ENCODE data around the gene FHIP2A.
"Not testable (repeated sequence)": the region's sequence is repeated elsewhere in the genome, so short reads cannot be mapped to it uniquely, and the experiment has no call there.

Gene FHIP2A, protein sequence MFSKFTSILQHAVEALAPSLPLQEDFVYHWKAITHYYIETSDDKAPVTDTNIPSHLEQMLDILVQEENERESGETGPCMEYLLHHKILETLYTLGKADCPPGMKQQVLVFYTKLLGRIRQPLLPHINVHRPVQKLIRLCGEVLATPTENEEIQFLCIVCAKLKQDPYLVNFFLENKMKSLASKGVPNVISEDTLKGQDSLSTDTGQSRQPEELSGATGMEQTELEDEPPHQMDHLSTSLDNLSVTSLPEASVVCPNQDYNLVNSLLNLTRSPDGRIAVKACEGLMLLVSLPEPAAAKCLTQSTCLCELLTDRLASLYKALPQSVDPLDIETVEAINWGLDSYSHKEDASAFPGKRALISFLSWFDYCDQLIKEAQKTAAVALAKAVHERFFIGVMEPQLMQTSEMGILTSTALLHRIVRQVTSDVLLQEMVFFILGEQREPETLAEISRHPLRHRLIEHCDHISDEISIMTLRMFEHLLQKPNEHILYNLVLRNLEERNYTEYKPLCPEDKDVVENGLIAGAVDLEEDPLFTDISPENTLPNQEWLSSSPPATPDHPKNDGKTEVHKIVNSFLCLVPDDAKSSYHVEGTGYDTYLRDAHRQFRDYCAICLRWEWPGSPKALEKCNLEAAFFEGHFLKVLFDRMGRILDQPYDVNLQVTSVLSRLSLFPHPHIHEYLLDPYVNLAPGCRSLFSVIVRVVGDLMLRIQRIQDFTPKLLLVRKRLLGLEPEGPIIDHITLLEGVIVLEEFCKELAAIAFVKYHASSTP

GRCh38 chr10:114821293-114821914, at the start of gene FHIP2A:
FHIP2A (plus strand) TSS chr10:114821780; CDS start chr10:114822079, 299 bp downstream.
- Mint-ChIP-seq H3K9me3 (no peaks in the 10 kb centered on the region), H3K4me3 (peak within 1 kb of the TSS; percentile 89 to 91), H3K36me3 (peaks cover 3 to 4% of the 10 kb centered on the region in 2 donors), H3K27ac (peak within 1 kb of the TSS; percentile 96), H3K4me1 (peaks cover 9 to 30% of the 10 kb centered on the region in 2 donors), H3K27me3 (no peaks in the 10 kb centered on the region)
- ATAC-seq (replicated peaks) (peak; percentile 89 to 92), DNase-seq (peak; percentile 82)

DNA sequence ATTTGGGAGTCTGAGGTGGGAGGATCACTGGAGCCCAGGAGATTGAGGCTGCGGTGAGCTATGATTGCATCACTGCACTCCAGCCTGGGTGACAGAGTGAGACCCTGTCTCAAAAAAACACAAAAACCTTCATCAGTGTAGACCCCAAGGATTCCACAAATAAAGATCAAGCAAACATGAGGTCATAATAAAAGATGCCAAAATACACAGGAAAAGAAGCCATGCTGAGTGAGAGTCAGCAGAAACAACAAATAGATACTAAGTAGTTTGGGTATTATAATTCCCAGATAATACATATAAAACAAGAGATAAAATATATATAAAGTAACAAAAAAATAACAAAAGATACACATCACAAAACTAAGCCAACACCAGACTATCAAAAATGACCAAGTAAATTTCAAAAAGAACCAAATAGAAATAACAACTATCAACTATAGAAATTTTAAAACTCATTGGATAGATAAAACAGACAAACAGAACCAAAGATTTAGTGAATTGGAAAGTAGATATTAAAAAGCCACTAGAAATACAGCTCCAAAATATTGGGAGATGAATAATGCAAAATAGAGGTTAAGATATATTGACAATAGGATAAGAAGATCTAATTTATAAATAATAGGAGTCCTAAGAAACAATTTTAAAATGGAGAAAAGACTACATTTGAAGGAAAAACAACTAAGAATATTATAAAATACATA, 48.9 kb upstream of the FHIP2A start:
- Mint-ChIP-seq H3K27ac (no peak overlapping the region), H3K4me3 (no peak overlapping the region), H3K27me3 (peaks cover 11 to 26% of the 10 kb centered on the region in 2 donors), H3K36me3 (no peaks in the 10 kb centered on the region), H3K4me1 (no peaks in the 10 kb centered on the region), H3K9me3 (peaks cover 0 to 4% of the 10 kb centered on the region in 2 donors)
- ATAC-seq (replicated peaks): no peak
- no peak for DNase-seq

DNA sequence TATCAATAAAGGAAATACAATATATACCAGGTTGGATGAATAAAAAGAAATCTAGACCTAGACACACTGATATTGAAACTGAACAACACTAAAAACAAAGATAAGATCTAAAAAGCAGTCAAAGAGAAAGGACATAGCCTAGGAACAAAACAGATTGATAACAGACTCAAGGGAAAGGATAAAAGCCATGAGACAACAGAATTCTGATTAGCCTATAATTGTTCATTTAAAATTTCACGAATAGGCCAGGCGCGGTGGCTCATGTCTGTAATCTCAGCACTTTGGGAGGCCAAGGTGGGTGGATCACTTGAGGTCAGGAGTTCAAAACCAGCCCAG, 48.4 kb upstream of the FHIP2A start:
- no peaks in the 10 kb centered on the region for H3K36me3 Mint-ChIP-seq
- peaks cover 0 to 4% of the 10 kb centered on the region in 2 donors for H3K9me3 Mint-ChIP-seq
- H3K4me1 Mint-ChIP-seq: no peaks in the 10 kb centered on the region
- H3K27ac Mint-ChIP-seq: no peak overlapping the region
- DNase-seq: no peak
- ATAC-seq (replicated peaks): no peak
- peaks cover 11 to 26% of the 10 kb centered on the region in 2 donors for H3K27me3 Mint-ChIP-seq
- no peak overlapping the region for H3K4me3 Mint-ChIP-seq

- H3K4me1 Mint-ChIP-seq; H3K4me3 Mint-ChIP-seq; H3K36me3 Mint-ChIP-seq; ATAC-seq (replicated peaks); DNase-seq; H3K27ac Mint-ChIP-seq; H3K9me3 Mint-ChIP-seq: not testable (repeated sequence)
- H3K27me3 Mint-ChIP-seq: peaks cover 0 to 15% of the 10 kb centered on the region in 2 donors
These were observed 46.5 kb upstream of the FHIP2A start for GRCh38 chr10:114775082-114775481.

DNA sequence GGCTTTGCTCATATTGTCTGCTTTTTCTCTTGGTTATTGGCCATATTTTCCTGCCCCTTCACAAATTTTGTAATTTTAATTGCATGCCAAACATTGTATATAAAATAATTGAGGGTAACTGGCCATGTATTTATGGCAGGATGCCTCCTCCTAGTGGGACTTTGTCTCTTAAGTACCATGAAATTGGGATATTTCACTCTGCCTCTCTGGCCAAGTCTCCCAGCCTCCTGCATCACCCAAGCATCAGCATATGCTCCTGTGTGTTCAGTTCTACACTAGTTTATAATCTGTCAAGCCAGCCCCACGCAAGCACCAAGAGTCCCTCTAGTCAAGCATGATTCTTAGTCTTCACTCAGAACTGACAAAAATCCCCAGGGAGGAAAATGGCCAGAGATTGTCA, 44.2 kb upstream of the FHIP2A start:
- peaks cover 0 to 4% of the 10 kb centered on the region in 2 donors for H3K9me3 Mint-ChIP-seq
- no peak for DNase-seq
- ATAC-seq (replicated peaks): no peak
- no peak overlapping the region for H3K4me3 Mint-ChIP-seq
- peaks cover 4 to 10% of the 10 kb centered on the region in 2 donors for H3K4me1 Mint-ChIP-seq
- no peak overlapping the region for H3K27ac Mint-ChIP-seq
- no peaks in the 10 kb centered on the region for H3K36me3 Mint-ChIP-seq
- H3K27me3 Mint-ChIP-seq: peaks cover 0 to 11% of the 10 kb centered on the region in 2 donors

- no peak for DNase-seq
- H3K36me3 Mint-ChIP-seq: no peaks in the 10 kb centered on the region
- peaks cover 0 to 1% of the 10 kb centered on the region in 2 donors for H3K9me3 Mint-ChIP-seq
These were observed 41.6 kb upstream of the FHIP2A start for GRCh38 chr10:114779803-114780576.

GRCh38 chr10:114780577-114781184, 40.9 kb upstream of the FHIP2A start:
- no peak overlapping the region for H3K4me3 Mint-ChIP-seq
- H3K36me3 Mint-ChIP-seq: no peaks in the 10 kb centered on the region
- DNase-seq: no peak
- peak overlapping the region; percentile 91 for H3K27ac Mint-ChIP-seq
- peaks cover 4 to 10% of the 10 kb centered on the region in 2 donors for H3K4me1 Mint-ChIP-seq
- ATAC-seq (replicated peaks): peak; percentile 65 to 70
- H3K27me3 Mint-ChIP-seq: peaks cover 0 to 6% of the 10 kb centered on the region in 2 donors
- no peaks in the 10 kb centered on the region for H3K9me3 Mint-ChIP-seq

More at GRCh38 chr10:114779803-114780576, 41.6 kb upstream of the FHIP2A start:
- H3K27ac Mint-ChIP-seq: peak overlapping the region; percentile 91
- peaks cover 3 to 6% of the 10 kb centered on the region in 2 donors for H3K27me3 Mint-ChIP-seq
- peaks cover 4 to 10% of the 10 kb centered on the region in 2 donors for H3K4me1 Mint-ChIP-seq
- H3K4me3 Mint-ChIP-seq: no peak overlapping the region
- ATAC-seq (replicated peaks): peak; percentile 79 to 86

DNA sequence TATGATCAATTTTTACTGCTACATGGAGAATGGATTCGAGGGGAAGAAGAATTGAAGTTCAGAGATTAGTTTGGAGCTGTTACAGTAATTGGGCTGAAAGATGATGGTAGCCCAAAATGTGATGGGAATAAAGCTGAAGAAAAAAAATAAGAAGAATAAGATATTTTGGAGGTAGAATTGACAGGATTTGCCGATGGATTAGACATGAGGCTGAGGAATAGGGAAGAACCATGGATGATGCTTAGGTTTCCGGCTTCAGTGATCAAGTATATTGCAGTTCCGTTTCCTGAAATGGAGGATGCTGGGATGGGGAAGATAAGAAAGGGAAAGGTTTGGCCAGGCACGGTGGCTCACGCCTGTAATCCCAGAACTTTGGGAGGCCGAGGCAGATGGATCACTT, 38.9 kb upstream of the FHIP2A start:
- Mint-ChIP-seq H3K4me1 (peaks cover 4 to 10% of the 10 kb centered on the region in 2 donors), H3K27me3 (peaks cover 0 to 6% of the 10 kb centered on the region in 2 donors), H3K4me3 (no peak overlapping the region), H3K9me3 (no peaks in the 10 kb centered on the region), H3K27ac (no peak overlapping the region), H3K36me3 (no peaks in the 10 kb centered on the region)
- DNase-seq: no peak
- no peak for ATAC-seq (replicated peaks)

GRCh38 chr10:114783686-114784085, 37.9 kb upstream of the FHIP2A start:
- H3K4me1 Mint-ChIP-seq: peaks cover 4 to 10% of the 10 kb centered on the region in 2 donors
- DNase-seq (no peak), ATAC-seq (replicated peaks) (no peak)
- no peaks in the 10 kb centered on the region for H3K36me3 Mint-ChIP-seq
- H3K27me3 Mint-ChIP-seq: peaks cover 0 to 6% of the 10 kb centered on the region in 2 donors
- H3K9me3 Mint-ChIP-seq: no peaks in the 10 kb centered on the region
- no peak overlapping the region for H3K4me3 Mint-ChIP-seq
- no peak overlapping the region for H3K27ac Mint-ChIP-seq

- DNase-seq, H3K36me3 Mint-ChIP-seq, H3K27me3 Mint-ChIP-seq, H3K4me1 Mint-ChIP-seq, H3K9me3 Mint-ChIP-seq, H3K27ac Mint-ChIP-seq, H3K4me3 Mint-ChIP-seq: not testable (repeated sequence)
- peak; percentile 77 to 78 for ATAC-seq (replicated peaks)
These were observed 35.1 kb upstream of the FHIP2A start for GRCh38 chr10:114786492-114786891.

GRCh38 chr10:114787131-114787530, 34.4 kb upstream of the FHIP2A start:
- not testable (repeated sequence) for H3K4me1 Mint-ChIP-seq; H3K27ac Mint-ChIP-seq; DNase-seq; H3K4me3 Mint-ChIP-seq; H3K9me3 Mint-ChIP-seq; ATAC-seq (replicated peaks); H3K36me3 Mint-ChIP-seq; H3K27me3 Mint-ChIP-seq

DNA sequence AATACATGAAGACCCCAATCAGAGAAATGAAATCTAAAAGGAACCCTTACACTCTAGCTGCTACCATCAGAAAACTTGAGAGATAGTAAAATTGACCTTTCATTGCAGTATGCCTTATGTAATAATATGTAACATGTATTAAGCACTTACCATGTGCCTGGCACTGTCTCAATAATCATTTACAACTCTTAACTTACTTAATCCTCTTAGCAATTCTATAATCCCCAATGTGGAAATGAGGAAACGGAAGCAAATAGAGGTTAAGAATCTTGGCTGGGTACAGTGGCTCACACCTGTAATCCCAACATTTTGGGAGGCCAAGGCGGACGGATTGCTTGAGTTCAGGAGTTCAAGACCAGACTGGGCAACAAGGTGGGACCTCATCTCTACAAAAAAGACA, 29.8 kb upstream of the FHIP2A start:
- H3K4me3 Mint-ChIP-seq: no peak overlapping the region
- no peaks in the 10 kb centered on the region for H3K9me3 Mint-ChIP-seq
- DNase-seq: no peak
- H3K27ac Mint-ChIP-seq: no peak overlapping the region
- no peaks in the 10 kb centered on the region for H3K4me1 Mint-ChIP-seq
- ATAC-seq (replicated peaks): no peak
- no peaks in the 10 kb centered on the region for H3K27me3 Mint-ChIP-seq
- no peaks in the 10 kb centered on the region for H3K36me3 Mint-ChIP-seq

DNA sequence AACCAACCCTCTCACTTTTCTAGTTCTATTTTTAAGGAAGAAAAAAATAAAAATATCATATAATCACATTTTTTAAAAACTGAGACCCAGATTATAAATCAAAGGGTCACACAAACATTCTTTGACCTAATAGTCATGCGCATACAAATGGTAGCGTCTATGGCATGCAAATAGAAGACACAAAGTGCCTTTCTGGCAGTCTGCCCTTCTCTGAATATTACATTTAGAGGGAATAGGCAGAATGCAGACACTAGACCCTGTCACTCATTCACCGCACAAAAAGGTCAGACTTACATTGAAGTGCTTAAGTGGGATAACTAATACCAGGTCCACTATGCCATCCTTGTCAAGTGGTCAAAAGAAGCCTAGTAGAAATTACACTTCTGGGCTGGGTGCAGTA, 26.5 kb upstream of the FHIP2A start:
- no peak overlapping the region for H3K4me3 Mint-ChIP-seq
- H3K36me3 Mint-ChIP-seq: no peaks in the 10 kb centered on the region
- no peak overlapping the region for H3K27ac Mint-ChIP-seq
- no peak for ATAC-seq (replicated peaks)
- H3K27me3 Mint-ChIP-seq: no peaks in the 10 kb centered on the region
- no peak for DNase-seq
- H3K4me1 Mint-ChIP-seq: no peaks in the 10 kb centered on the region
- no peaks in the 10 kb centered on the region for H3K9me3 Mint-ChIP-seq

Data from stimulated activated naive B cell treated with anti-CD40 and anti-IgM and Interleukin-4, amounts not matched to agents 10 μg/mL and 1 μg/mL and 100 μg/mL, for 72 hours (primary cell).